Activated T-helper 1 cell treated with Interleukin-2 at 50 U/mL for 16 hours (primary cell): ENCODE data around the gene FAM216A.
"Not testable (repeated sequence)": the region's sequence is repeated elsewhere in the genome, so short reads cannot be mapped to it uniquely, and the experiment has no call there.

Source experiments
- DNase-seq: peaks from one replicate; pipeline ENCODE4 v3.0.0-alpha.2; 2020; ENCODE audit warnings: low read depth

Gene FAM216A

GRCh38 chr12:110501399-110501751 lies 32.7 kb downstream of the FAM216A start:
- no peak for DNase-seq

GRCh38 chr12:110501752-110502738 lies 33.4 kb downstream of the FAM216A start, which contains the start of the genes RAD9B and VPS29:
RAD9B (plus strand) TSS chr12:110502331; CDS start chr12:110502338, 7 bp downstream.
VPS29 (minus strand) TSS chr12:110502111; CDS start chr12:110502051, 60 bp downstream.
- peak; percentile 97 for DNase-seq

- DNase-seq: no peak
Measured at GRCh38 chr12:110503432-110503831, 34.8 kb downstream of the FAM216A start.

DNA sequence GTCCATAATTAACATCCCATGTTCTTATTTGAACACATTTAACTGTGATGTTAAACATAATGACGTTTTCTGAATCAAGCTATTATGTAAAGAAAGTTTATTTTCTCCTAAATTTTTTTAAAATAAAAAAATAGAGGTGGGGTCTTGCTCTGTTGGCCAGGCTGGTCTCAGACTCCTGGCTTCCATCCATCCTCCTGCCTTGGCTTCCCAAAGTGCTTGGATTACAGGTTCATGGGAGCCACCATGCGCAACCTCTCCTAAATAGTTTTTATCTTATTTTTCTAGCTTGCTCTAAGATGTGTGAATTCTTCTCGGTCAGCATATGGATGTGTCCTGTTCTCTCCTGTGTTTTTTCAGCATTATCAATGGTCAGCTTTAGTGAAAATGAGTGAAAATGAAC lies 36.7 kb downstream of the FAM216A start:
- DNase-seq: no peak

- DNase-seq: no peak
Measured at GRCh38 chr12:110508071-110508586, 39.5 kb downstream of the FAM216A start.

- DNase-seq: no peak
Measured at GRCh38 chr12:110513842-110514241, 45.2 kb downstream of the FAM216A start.

- DNase-seq: no peak
Measured at GRCh38 chr12:110514363-110514762, 45.7 kb downstream of the FAM216A start.

DNA sequence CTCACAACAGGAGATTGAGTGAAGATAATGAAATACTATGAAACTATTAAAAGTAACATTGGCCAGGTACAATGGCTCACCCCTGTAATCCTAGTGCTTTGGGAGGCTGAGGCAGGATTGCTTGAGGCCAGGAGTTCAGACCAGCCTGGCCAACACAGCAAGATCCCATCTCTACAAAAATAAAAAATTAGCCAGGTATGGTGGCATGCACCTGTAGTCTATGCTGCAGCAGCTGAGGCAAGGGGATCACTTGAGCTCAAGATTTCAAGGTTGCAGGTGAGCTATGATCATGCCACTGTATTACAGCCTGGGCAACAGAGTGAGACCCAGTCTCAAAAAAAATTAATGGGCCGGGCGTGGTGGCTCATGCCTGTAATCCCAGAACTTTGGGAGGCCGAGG lies 48.4 kb downstream of the FAM216A start:
- DNase-seq: no peak

- DNase-seq: not testable (repeated sequence)
Measured at GRCh38 chr12:110518014-110518413, 49.4 kb downstream of the FAM216A start.

DNA sequence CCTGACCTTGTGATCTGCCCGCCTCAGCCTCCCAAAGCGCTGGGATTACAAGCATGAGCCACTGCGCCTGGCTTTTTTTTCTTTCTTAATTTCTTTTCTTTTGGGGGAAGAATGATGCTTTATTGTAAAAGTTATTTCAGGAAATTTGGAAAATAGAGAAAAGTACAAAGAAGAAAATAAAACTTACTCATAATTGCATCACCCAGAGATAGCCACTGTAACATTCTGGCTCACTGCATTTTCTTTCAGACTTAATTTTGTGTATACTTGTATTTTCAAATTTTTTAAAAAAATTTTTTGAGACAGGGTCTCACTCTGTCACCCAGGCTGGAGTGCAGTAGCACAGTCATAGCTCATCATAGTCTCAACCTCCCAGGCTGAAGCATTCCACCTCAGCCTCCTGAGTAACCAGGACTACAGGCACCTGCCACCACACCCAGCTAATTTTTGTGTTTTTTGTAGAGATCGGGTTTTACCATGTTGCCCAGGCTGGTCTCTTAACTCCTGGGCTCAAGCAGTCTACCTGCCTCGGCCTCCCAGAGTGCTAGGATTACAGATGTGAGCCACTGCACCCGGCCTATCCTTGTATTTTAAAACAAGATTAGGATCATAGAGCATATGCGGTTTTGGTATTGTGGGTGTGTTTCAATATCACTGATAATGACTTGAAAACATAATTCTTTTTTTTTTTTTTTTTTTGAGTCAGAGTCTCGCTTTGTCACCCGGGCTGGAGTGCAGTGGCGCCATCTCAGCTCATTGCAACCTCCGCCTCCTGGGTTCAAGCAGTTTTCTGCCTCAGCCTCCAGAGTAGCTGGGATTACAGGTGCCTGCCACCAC lies 52.4 kb downstream of the FAM216A start:
- not testable (repeated sequence) for DNase-seq

GRCh38 chr12:110528277-110528839 lies 59.7 kb downstream of the FAM216A start:
- no peak for DNase-seq

DNA sequence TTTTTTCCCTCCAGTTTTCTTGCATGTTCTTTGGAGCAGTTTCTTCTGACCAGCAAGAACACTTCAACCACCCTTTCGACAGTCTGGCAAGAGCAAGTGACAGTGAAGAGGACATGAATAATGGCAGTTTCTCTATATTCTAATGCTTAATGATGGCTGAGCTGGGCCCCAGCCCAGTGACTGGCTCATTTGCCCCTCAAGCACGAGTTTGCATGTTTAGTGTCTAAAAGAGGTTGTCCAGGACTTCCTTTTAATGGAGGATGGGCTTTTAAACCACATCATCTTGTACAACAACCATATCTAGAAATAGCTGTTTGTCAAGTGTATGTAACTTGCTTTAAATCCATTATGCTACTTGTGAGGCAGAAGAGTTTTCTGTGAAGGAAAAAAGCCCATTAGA lies 61.9 kb downstream of the FAM216A start:
- no peak for DNase-seq

DNA sequence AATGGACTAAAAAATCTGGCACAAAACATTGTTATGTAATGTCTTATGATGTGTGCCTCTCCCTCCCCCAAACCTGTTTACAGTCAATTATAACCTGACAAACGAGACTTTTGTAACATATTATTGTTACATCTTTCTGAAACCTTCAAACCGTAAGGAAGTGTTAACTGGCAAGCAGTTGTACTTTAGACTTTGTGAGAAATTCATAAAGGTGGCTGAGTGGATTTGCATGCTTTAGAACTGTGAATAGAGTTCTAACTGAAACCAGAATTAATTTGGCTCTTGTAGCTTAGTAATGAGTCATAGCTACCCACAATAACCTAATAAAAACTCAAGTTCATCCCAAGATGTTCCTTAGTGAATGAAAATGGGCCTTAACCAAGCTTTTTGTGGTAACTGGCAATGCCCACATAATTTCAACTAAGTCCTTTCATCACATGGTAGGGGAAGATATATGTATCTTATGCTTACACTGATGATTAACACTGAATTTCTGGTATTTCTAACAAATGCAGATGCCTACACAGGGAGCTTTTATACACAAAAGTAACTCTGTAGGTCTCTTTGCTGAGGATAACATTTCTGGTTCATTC lies 63.2 kb downstream of the FAM216A start:
- no peak for DNase-seq

DNA sequence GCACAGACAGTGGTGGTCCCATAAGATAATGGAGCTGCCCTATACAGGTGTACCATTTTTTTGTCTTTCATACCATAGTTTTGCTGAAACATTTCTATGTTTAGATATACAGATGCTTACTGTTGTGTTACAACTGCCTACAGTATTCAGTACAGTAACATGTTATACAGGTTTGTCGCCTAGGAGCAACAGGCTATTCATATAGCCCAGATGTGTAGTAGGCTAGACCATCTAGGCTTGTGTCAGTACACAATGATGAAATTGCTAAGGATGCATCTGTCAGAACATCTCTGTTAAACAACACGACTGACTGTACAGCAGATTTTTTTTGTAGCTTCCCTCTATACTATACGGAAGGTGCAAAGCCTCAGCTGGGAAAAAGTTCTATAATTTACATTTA lies 64.0 kb downstream of the FAM216A start:
- no peak for DNase-seq

- DNase-seq: no peak
Measured at GRCh38 chr12:110533607-110534006, 65.0 kb downstream of the FAM216A start.

DNA sequence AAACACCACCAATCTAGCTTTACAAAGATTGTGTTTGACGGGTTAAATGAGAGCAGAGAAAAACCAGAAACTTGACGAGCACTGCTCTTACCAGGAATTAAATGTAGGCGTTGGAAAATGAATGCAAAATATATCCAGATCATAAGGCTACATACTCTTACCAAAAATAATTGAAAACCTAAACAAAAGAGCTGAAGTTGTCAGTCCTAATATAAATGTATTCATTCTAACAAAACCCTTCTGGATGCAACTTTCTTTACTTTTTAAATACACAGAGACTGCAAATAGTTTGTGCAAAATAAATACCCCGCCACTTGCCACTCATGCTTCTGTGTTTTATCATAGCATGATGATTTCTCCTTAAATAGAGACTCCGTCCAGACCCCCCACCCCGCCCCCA lies 66.2 kb downstream of the FAM216A start:
- DNase-seq: no peak

- DNase-seq: no peak
Measured at GRCh38 chr12:110536834-110537604, 68.4 kb downstream of the FAM216A start.

DNA sequence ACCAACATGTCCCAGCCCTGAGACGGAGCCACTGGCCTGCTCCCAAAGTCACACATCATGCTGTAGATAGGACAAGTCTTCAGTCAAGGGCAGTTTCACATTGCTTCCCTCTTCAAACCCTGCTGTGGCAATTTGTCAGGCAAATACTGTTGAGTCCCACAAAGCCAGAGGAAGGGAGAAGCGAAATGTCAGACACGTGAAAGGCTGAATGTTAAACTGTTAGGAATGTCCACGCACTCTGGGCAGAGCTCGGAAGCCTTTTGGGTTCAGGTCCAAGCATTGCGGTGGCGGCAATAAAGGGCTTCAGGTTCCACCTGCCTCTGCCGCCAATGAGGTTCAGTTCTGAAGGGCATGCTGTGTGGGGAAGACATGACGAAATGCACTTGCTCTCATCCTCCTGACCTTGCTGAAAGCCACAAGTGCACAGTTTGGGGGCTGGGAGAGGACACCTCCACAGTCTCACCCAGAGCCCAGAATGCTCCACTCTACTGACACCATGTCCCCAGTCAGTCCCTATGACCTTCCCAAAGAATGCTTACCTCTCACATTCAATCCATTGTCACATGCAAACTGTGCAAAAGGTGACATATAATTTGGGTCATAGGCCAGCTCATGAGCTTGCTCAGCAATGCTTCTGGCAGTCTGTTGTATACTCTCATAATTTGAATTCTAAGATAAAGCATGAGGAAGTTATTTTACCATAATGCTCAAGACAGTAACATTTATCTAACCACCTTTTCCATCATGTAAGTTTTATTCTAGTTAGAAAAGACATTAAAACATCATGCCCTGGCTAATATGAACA lies 69.2 kb downstream of the FAM216A start:
- DNase-seq: no peak

DNA sequence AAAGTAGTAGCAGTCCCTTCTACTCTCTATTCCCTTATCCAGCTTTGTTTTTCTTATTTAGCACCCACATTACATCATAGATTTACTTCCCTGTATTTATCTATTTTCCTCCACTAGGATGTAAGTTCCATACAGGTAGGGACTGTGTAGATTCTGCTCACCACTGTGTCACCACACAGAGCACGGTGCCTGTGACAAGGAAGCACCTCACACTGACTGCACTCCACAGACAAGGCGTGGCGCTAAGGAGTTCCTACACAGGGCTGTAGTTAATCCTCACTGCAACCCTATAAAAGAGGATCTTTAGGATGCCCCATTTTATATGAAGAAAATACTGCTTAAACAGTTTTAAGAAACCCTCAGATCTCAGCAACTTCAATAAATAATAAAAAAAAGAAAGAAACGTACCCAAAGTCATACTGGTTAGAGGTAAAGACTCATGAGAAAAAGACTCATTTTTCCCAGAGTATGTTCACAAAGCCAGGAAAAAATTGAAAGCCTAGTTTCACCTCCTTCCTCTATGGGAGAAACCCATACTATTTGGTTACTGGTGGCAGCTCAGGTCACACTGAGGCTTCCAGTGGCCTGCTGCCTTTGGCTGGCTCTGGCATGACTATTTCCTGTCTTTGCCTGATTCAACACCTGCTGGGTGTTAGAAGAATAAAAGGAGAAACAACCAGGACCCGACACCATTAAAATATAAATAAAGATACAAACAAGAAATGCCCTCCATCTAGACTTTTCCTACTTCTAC lies 70.4 kb downstream of the FAM216A start:
- DNase-seq: no peak
